PC-3 (cell line): ENCODE data around the gene KRT24. TPM values are rescaled to one million over a fixed set of nuclear protein-coding genes. Genes with fewer than 3 reads are reported as not detected.

ENCODE experiments used
- total RNA-seq: library from RNA; depleted of rRNA; stranded (reverse); fragments of >200 nt; gene quantifications from 2 replicates; pipeline ENCODE4 v1.2.3, GENCODE V29; 2014; rRNA removed

Gene KRT24
- total RNA-seq, 1 experiment from 2014 or later: not detected

Other genes with a start within 250 kb of the KRT24 start
- 127 and 128 TPM in 2 replicates for gene TNS4, start 202.1 kb downstream of the KRT24 start, total RNA-seq
- gene CCR7, start 138.3 kb downstream of the KRT24 start, total RNA-seq: 0.12 TPM in 1 of 2 replicates, not detected in the other
- 57.9 and 64.7 TPM in 2 replicates for gene SMARCE1, start 55.9 kb downstream of the KRT24 start, total RNA-seq
- gene KRT222, start 38.6 kb downstream of the KRT24 start, total RNA-seq: not detected in 2 replicates
- gene KRT25, start 51.6 kb upstream of the KRT24 start, total RNA-seq: not detected in 2 replicates
- gene KRT26, start 68.4 kb upstream of the KRT24 start, total RNA-seq: not detected in 2 replicates
- not detected in 2 replicates for gene KRT27, start 78.8 kb upstream of the KRT24 start, total RNA-seq
- not detected in 2 replicates for gene KRT28, start 96.2 kb upstream of the KRT24 start, total RNA-seq
- gene KRT10, start 118.9 kb upstream of the KRT24 start, total RNA-seq: 18.3 and 24.8 TPM in 2 replicates
- not detected in 2 replicates for gene KRT12, start 163.5 kb upstream of the KRT24 start, total RNA-seq
- gene KRT20, start 181.5 kb upstream of the KRT24 start, total RNA-seq: 0.18 TPM in 1 of 2 replicates, not detected in the other
- gene KRT23, start 233.9 kb upstream of the KRT24 start, total RNA-seq: not detected in 2 replicates